Skeletal muscle satellite cell (primary cell): ENCODE results near the gene PHF14.

Experiments
- H3K27me3 ChIP-seq: 2 replicates; pipeline ENCODE4 v1.7.0; 2013; ENCODE audit warnings: low read length; ENCODE audit not compliant: control insufficient read depth, insufficient read depth
- H3K36me3 ChIP-seq: 2 replicates; pipeline ENCODE4 v1.7.0; 2013; ENCODE audit warnings: mild to moderate bottlenecking, control low read depth, low read length; ENCODE audit not compliant: insufficient read depth
- H3K4me1 ChIP-seq: 2 replicates; pipeline ENCODE4 v1.7.0; 2013; ENCODE audit warnings: low read length; ENCODE audit not compliant: control insufficient read depth, insufficient read depth
- H3K4me2 ChIP-seq: 2 replicates; pipeline ENCODE4 v1.7.0; 2013; ENCODE audit warnings: mild to moderate bottlenecking, low read length
- H3K4me3 ChIP-seq: 2 replicates; pipeline ENCODE4 v1.7.0; 2013; ENCODE audit warnings: low read length
- H3K9ac ChIP-seq: 2 replicates; pipeline ENCODE4 v1.7.0; 2013; ENCODE audit warnings: mild to moderate bottlenecking, low read depth, low read length, moderate library complexity
- H3K9me3 ChIP-seq: replicated peaks from 2 replicates; pipeline ENCODE4 v1.7.0; 2013; ENCODE audit warnings: mild to moderate bottlenecking, control low read depth, low read length

PHF14 gene

DNA sequence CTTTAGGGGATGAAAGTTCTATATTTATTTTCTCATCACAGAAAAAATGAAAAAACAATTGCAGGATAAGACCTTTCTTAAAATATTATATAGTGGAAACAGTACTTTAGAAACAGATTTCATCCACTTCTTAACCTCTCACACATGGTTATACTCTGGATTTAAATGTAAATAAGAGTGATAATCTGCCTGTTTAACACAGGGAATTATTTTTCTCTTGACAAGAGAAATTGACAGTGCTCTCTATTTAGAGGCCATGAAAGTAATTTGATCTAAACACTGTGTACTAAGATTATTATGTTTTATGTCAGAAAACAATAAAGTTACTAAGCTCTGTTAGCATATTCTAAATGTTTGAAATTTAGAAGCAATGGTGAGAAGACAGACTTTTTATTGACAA, 88.4 kb downstream of the PHF14 start:
- Histone ChIP-seq H3K27me3 (no peaks in the 10 kb centered on the region), H3K36me3 (peaks cover 9% of the 10 kb centered on the region), H3K9me3 (no peaks in the 10 kb centered on the region), H3K4me1 (no peaks in the 10 kb centered on the region), H3K4me3 (no peak overlapping the region), H3K9ac (no peak overlapping the region), H3K4me2 (no peak overlapping the region)

DNA sequence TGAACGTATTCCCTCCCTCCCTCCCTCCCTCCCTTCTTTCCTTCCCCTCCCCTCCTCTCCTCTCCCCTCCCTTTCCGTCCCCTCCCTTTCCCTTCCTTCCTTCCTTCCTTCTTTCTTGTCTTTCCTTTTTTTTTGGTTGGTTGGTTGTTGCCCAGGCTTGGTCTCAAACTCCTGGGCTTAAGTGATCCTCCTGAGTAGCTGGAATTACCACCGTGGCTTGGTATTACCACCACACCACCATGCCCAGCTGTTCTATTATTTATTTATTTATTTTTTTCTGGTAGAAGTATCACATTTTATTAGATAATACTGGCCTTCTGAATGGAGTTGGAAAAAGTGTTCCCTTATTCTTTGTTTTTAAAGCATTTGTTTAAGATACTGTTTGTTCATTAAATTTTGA, 95.9 kb downstream of the PHF14 start:
- no peaks in the 10 kb centered on the region for H3K9me3 ChIP-seq
- no peaks in the 10 kb centered on the region for H3K27me3 ChIP-seq
- H3K4me3 ChIP-seq = no peak overlapping the region
- no peak overlapping the region for H3K4me2 ChIP-seq
- H3K4me1 ChIP-seq = no peaks in the 10 kb centered on the region
- no peak overlapping the region for H3K9ac ChIP-seq
- no peaks in the 10 kb centered on the region for H3K36me3 ChIP-seq

DNA sequence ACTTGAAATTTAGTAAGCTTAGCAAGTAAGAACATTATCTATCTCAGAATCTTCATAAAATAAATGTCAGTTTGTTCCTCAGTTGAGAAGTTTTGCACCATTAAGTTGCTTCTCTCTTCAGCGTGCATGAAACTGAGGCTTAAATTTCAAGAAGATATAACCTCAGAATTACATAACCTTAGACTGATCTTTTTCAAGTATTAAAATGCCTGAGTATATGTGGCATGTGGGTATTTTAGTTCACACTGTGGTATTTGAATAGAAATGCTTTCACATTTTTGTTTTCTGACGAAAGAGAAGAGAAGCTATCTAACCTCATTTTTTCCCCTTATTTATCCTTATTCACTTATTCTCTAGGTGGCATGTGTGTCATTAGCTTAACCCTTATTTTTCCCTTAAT, 104.1 kb downstream of the PHF14 start:
- Histone ChIP-seq H3K27me3 (no peaks in the 10 kb centered on the region), H3K36me3 (no peaks in the 10 kb centered on the region), H3K4me2 (no peak overlapping the region), H3K4me1 (no peaks in the 10 kb centered on the region), H3K9ac (no peak overlapping the region), H3K4me3 (no peak overlapping the region), H3K9me3 (no peaks in the 10 kb centered on the region)

DNA sequence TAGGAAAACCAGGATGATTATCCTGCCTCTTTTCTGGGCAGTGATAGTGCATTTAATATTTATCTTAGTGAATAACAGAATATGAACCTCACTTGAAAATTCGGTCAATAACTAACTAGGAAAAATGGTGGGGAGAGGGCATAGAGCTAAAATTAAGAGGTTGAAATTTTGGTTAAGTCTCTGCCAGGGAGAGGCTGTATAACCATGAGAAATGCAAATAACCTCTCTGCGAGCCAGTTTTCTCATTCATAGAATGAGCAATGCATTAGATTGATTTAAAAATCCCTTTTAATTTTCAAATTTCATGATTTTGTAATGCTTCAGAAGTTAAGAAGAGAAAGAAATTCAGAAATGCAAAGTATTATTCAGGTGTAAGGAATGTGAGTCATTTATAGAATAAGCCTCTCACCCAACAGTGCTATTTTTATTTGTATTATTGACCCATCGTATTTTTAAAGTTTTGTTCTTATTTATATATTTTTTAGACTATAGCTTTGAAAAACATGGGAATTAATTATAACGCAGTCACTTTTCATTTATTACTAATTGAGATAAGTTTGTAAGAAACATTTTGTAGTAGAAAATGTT, 104.7 kb downstream of the PHF14 start:
- Histone ChIP-seq H3K36me3 (no peaks in the 10 kb centered on the region), H3K4me2 (no peak overlapping the region), H3K9me3 (no peaks in the 10 kb centered on the region), H3K9ac (no peak overlapping the region), H3K4me3 (no peak overlapping the region), H3K4me1 (no peaks in the 10 kb centered on the region), H3K27me3 (no peaks in the 10 kb centered on the region)

DNA sequence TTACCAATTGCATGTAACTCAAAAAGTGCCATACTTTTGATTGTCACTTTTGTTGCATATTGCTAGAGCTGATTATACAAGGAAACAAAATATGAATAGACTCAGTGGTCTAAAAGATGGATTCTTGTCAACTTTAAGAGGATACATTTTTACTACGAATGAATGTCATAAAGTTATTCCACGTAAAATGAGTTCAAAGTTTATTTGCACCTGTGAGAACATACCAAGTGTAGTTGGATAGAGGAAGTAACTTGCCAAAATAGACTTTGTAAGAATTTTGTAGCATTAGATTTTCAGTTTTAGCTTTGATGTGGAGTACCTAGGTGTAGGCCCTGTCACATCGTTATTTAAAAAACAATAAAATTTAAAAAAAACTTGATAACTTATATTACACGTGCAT, 106.2 kb downstream of the PHF14 start:
- no peak overlapping the region for H3K4me3 ChIP-seq
- H3K4me1 ChIP-seq = no peaks in the 10 kb centered on the region
- no peak overlapping the region for H3K4me2 ChIP-seq
- H3K27me3 ChIP-seq = no peaks in the 10 kb centered on the region
- H3K36me3 ChIP-seq = no peaks in the 10 kb centered on the region
- H3K9me3 ChIP-seq = no peaks in the 10 kb centered on the region
- no peak overlapping the region for H3K9ac ChIP-seq

DNA sequence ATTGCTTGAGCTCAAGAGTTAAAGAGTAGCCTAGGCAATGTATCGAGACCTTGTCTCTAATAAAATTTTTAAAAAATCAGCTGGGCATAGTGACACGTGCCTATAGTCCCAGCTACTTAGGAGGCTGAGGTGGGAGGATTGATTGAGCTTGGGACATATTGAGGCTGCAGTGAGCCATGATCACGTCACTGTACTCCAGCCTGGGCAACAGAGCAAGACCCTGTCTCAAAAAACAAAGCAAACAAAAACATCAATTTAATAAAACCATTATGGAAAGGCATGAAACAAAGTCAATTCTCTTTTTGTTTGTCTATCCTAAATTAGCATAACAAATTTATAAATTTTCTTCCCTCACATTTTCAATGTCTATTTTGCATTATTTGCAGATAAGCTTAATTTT, 108.4 kb downstream of the PHF14 start:
- no peaks in the 10 kb centered on the region for H3K36me3 ChIP-seq
- no peaks in the 10 kb centered on the region for H3K27me3 ChIP-seq
- H3K9me3 ChIP-seq = no peaks in the 10 kb centered on the region
- H3K9ac ChIP-seq = no peak overlapping the region
- H3K4me3 ChIP-seq = no peak overlapping the region
- H3K4me2 ChIP-seq = no peak overlapping the region
- H3K4me1 ChIP-seq = no peaks in the 10 kb centered on the region

DNA sequence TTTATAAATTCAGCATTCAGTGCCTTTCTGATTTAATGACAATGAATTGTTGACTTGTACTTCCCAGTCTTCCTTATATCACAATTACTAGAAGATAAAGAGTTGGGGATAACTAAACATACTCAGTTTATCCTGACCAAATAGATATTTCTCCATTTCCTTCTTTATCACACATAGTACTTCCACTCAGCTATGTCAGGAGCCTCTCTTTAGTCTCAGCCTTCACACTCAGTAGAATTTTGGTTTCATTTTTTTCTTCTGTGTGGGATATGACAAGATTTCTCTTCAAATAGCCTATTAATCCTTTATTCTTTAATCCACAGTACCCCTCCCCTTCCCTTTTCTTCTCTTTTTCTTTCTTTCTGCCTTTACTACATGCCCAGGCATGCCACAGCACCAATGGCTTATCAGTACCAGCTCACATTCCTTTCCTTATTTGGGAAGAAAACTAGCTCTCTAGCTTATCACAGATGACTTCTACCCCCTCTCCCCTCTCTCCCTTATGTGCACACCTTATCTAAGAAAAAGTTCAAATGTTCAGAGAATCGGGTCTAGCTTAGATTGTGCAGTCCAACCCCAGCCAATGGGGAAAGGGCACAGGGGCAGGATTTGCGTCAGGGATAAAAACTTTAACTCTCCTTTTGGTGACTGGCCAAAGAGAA, 109.0 kb downstream of the PHF14 start:
- Histone ChIP-seq H3K27me3 (no peaks in the 10 kb centered on the region), H3K9me3 (no peaks in the 10 kb centered on the region), H3K4me1 (no peaks in the 10 kb centered on the region), H3K9ac (no peak overlapping the region), H3K4me2 (no peak overlapping the region), H3K36me3 (no peaks in the 10 kb centered on the region), H3K4me3 (no peak overlapping the region)

DNA sequence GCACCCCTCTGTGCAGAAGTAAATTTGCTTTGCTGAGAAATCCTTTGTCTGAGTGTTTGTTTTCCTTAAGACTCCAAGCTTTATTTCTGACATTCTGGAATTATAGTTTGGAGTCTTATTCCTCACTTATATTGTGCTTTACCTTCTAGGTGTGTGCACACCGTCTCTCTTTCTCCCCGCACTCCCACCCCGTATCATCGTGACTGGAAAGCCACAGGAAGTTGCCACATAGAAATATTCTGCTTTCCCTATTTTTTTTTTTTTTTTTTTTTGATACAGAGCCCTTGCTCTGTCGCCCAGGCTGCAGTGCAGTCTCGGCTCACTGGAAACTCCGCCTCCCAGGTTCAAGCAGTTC, 109.5 kb downstream of the PHF14 start:
- no peaks in the 10 kb centered on the region for H3K9me3 ChIP-seq
- H3K4me1 ChIP-seq = no peaks in the 10 kb centered on the region
- H3K27me3 ChIP-seq = no peaks in the 10 kb centered on the region
- H3K4me2 ChIP-seq = no peak overlapping the region
- H3K4me3 ChIP-seq = no peak overlapping the region
- H3K9ac ChIP-seq = no peak overlapping the region
- no peaks in the 10 kb centered on the region for H3K36me3 ChIP-seq

DNA sequence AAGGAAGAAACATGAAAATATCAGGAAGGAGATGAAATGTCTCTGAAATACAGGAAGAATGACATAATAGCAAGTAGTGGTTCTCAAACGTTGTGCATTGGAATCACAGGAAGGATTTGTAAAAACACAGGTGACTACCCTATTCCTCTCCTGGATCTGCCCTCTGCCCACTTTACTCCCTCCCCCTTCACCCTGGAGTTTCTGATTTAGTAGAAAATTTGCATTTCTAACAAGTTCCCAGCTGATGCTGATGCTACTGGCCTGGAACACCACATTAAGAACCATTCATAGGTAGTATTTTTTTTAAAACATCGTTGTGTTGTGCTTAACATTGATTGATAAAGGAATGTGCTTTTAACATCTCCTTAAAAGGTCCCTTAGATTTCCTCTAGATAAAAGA, 130.9 kb downstream of the PHF14 start:
- no peak overlapping the region for H3K4me3 ChIP-seq
- no peaks in the 10 kb centered on the region for H3K4me1 ChIP-seq
- H3K27me3 ChIP-seq = no peaks in the 10 kb centered on the region
- H3K9me3 ChIP-seq = no peaks in the 10 kb centered on the region
- H3K4me2 ChIP-seq = no peak overlapping the region
- H3K9ac ChIP-seq = no peak overlapping the region
- peaks cover 4% of the 10 kb centered on the region for H3K36me3 ChIP-seq

DNA sequence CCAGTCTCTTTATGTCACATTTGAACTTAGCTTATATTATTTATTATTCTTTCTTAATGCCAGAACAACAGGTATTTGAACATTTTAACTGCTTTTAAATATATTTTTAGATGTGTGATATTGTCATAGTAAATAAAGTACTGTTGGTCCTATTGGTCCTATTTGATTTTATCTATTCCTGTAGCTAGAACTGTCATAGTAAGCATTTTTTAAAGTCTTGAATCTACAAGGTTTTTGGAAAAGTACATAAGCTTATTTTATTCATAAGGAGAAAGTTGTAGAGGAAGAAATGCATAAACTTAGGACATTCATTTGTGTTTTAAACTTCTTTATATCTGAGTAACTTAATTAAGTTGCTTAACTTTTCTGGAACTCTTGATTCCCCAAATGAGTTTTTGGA, 136.0 kb downstream of the PHF14 start:
- Histone ChIP-seq H3K4me2 (no peak overlapping the region), H3K4me1 (no peaks in the 10 kb centered on the region), H3K9ac (no peak overlapping the region), H3K9me3 (no peaks in the 10 kb centered on the region), H3K4me3 (no peak overlapping the region), H3K27me3 (no peaks in the 10 kb centered on the region), H3K36me3 (peaks cover 4% of the 10 kb centered on the region)

DNA sequence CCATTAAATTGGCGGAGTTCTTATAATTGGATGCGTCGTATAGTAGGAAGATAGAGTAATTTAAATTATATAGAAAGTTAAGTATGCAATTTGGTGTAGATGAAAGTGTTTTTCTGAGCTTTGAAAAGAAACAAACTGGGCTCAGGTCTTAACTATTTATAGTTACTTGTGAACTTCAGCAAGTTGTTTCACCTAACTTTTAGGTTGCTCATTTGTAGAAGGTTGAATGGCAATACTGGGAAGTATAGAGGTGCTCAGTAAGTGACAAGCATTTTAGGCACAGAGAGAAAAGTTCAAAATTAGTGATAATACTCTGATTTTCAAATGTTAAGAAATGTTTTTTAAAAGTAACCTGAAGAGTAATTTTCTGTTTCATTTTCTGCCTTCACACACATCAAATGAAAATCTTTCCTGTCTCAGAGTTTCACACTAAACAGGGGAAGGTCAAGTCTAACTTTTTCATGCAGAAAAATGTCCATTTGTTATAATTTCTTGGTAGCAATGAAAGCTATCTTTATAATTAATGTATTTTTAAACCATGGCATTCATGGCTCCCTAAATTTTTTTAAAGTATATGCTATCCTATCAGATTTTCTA, 146.5 kb downstream of the PHF14 start:
- Histone ChIP-seq H3K4me3 (no peak overlapping the region), H3K9me3 (no peaks in the 10 kb centered on the region), H3K9ac (no peak overlapping the region), H3K27me3 (no peaks in the 10 kb centered on the region), H3K4me2 (no peak overlapping the region), H3K36me3 (no peaks in the 10 kb centered on the region), H3K4me1 (no peaks in the 10 kb centered on the region)

DNA sequence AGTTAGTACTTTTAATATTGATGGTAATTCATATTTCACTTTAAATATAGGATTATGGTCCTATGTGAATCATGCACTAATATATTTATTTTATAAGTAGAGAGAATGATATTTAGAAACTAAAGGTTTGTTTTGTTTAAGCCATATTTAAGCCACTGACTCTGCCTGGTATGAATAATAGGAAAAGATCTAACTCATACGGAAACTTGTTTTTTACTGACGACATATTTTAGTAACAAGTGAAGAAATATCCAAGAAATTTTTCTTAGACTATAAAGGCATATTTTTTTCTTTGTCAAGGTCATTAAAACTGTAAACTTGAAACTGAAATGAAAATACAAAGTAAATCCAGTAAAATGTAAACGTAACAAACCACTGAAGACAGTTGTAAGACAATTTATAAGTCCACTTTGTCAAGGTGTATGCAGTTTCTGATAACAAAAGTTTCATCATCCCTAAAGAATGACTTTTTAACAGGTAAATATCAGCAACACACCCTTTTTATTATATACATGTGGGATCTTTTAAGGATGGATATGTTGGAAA, 147.1 kb downstream of the PHF14 start:
- H3K4me3 ChIP-seq = no peak overlapping the region
- no peak overlapping the region for H3K4me2 ChIP-seq
- no peaks in the 10 kb centered on the region for H3K36me3 ChIP-seq
- H3K4me1 ChIP-seq = no peaks in the 10 kb centered on the region
- no peaks in the 10 kb centered on the region for H3K27me3 ChIP-seq
- H3K9me3 ChIP-seq = no peaks in the 10 kb centered on the region
- H3K9ac ChIP-seq = no peak overlapping the region
